NT2/D1 (cell line): Measurements from ENCODE around the gene FAM222B.

ENCODE experiments used
- SUZ12 ChIP-seq: IDR thresholded peaks from 2 replicates; pipeline ENCODE4 v1.6.1; 2011; ENCODE audit not compliant: insufficient read length, insufficient read depth; ENCODE audit errors: extremely low read depth
- YY1 ChIP-seq: IDR thresholded peaks from 2 replicates; pipeline ENCODE4 v1.6.1; 2011; ENCODE audit not compliant: insufficient read length, insufficient read depth
- ZNF274 ChIP-seq: IDR thresholded peaks from 2 replicates; pipeline ENCODE4 v1.6.1; 2011; ENCODE audit warnings: mild to moderate bottlenecking, low read depth, low read length

- TF ChIP-seq ZNF274 (no peak), SUZ12 (no peak), YY1 (no peak)
Measured at GRCh38 chr17:28725166-28725659, 117.4 kb downstream of the FAM222B start.
